ENCODE data around the gene CEMIP.

CEMIP gene, protein sequence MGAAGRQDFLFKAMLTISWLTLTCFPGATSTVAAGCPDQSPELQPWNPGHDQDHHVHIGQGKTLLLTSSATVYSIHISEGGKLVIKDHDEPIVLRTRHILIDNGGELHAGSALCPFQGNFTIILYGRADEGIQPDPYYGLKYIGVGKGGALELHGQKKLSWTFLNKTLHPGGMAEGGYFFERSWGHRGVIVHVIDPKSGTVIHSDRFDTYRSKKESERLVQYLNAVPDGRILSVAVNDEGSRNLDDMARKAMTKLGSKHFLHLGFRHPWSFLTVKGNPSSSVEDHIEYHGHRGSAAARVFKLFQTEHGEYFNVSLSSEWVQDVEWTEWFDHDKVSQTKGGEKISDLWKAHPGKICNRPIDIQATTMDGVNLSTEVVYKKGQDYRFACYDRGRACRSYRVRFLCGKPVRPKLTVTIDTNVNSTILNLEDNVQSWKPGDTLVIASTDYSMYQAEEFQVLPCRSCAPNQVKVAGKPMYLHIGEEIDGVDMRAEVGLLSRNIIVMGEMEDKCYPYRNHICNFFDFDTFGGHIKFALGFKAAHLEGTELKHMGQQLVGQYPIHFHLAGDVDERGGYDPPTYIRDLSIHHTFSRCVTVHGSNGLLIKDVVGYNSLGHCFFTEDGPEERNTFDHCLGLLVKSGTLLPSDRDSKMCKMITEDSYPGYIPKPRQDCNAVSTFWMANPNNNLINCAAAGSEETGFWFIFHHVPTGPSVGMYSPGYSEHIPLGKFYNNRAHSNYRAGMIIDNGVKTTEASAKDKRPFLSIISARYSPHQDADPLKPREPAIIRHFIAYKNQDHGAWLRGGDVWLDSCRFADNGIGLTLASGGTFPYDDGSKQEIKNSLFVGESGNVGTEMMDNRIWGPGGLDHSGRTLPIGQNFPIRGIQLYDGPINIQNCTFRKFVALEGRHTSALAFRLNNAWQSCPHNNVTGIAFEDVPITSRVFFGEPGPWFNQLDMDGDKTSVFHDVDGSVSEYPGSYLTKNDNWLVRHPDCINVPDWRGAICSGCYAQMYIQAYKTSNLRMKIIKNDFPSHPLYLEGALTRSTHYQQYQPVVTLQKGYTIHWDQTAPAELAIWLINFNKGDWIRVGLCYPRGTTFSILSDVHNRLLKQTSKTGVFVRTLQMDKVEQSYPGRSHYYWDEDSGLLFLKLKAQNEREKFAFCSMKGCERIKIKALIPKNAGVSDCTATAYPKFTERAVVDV (N-terminal part only)

GRCh38 chr15:80778964-80779657 lies at the start of gene CEMIP:
CEMIP (plus strand) TSS chr15:80779370; CDS start chr15:80873880, 94,510 bp downstream.
- peak; percentile 57 for DNase-seq

DNA sequence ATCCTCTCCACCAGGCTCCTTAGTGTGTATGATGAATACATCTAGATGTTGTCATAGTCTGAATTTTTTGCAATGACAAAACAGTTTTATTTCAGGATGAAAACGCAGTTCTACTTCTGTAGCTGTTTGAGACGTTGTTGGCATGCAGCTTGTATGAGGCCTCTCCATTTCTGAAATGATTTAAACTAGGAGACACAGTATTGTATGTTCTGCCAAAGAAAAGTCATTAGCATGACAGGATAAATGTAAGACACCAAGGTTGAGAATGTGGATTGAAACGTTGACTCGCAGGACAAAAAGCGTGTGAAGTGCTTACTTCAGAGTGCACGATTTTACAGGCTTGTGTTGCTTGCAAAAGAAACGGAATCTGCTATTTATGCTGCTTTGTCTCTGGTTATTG lies 48.8 kb upstream of the CEMIP start:
- no peak for DNase-seq

DNA sequence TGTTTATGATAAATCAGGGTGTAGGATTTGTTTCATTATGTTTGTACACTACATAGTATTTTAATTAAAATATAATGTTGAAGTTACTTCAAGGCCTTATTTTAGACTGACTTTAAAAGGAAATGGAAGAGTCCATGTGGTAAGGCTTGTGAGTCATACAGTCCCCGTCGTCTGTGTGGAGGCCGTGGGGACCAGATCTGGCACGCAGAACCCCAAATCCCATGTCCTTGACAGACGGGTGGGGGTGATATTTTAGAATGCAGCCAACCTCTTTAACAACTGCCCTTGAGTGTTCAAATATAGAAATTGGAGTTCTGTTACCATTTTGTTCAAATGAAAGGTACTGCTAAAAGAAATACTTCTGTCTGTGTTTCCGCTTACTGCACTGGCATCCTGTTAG lies 48.2 kb upstream of the CEMIP start:
- DNase-seq: no peak

GRCh38 chr15:80732167-80732566 lies 47.0 kb upstream of the CEMIP start:
- no peak for DNase-seq

GRCh38 chr15:80732818-80733217 lies 46.4 kb upstream of the CEMIP start:
- DNase-seq: no peak

DNA sequence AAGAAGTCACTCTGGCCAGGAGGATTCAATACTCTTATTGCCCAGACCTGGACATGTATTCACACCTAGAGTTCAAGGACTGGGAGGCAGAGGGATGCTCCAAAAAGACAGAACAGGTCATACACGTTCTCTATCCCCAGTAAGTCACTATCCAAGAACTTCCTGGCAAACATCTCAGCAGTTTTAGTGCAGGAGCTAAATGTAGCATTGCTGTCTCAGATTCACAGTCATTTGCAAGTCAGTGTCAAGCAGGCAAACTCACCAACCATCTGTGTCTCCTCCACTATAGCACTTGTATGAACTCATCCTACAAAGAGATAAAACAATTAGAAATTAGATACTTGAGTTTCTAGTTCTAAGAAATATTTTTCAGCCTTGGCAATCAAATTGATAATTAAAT lies 45.7 kb upstream of the CEMIP start:
- no peak for DNase-seq

DNA sequence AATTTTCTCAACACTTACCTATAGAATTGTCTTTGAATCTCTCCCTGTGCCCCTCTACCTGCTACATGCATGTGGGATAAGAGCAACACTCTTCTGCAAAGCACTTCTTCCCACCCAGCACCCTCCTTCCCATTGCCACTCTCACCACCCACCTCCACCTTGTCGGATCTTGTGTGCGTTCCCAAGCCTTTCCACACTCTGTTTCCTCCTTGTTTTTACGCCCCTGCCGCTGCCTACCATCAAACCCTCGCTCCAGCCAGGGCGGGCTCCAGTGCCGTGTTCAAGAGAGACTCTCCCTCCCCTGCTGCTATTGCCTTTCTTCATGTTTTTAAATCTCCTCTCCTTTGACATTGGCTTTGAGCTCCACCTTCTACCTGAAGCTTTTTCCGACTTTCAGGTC lies 43.8 kb upstream of the CEMIP start:
- DNase-seq: no peak

- no peak for DNase-seq
Observed at GRCh38 chr15:80736560-80736959, 42.6 kb upstream of the CEMIP start.

- DNase-seq: no peak
Observed at GRCh38 chr15:80739919-80740318, 39.3 kb upstream of the CEMIP start.

GRCh38 chr15:80742081-80742480 lies 37.1 kb upstream of the CEMIP start:
- no peak for DNase-seq

DNA sequence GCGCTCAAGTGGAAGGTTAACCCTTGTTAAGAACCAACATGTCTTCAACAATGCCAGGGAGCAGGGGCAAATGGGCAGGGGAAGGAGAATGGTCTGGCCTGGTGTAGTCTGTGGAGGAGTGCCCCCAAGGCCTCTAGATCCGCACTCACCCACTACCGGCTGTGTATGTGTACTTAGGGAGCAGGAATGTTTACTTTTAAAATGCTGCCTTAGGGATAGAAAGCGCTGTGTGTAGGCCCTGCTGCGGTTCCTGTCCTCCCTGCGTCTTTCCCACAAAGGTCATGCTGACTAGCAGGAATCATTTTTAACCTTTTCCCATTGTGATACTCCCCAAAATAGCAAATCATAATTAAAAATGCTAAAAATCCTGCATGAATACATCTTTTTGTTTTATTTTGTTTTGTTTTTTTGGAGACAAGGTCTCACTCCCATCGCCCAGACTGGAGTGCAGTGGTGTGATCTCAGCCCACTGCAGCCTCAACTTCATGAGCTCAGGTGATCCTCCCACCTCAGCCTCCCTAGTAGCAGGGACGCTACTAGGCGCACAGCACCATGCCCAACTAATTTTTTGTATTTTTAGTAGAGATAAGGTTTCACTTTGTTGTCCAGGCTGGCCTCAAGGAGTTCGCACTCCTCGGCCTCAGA lies 35.9 kb upstream of the CEMIP start:
- no peak for DNase-seq

GRCh38 chr15:80744415-80744814 lies 34.8 kb upstream of the CEMIP start:
- no peak for DNase-seq

- no peak for DNase-seq
Observed at GRCh38 chr15:80744826-80745225, 34.3 kb upstream of the CEMIP start.

DNA sequence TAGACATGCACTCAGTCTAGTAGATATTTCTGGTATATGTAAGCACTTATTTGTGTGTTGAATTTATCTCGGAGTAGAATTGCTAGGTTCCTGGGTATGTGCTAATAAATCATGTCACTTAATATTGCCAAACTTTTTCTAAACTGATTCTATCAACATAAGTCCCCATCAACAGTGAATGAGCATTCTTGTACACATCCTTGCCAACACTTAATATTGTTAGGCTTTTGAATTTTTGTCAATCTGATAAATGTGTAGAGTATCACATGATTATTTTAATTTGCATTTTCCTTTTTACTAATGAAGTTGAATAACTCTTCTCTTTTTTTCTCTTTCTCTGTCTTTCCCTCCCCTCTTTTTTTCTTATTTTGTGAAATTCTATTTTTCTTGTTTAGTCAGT lies 33.3 kb upstream of the CEMIP start:
- no peak for DNase-seq

DNA sequence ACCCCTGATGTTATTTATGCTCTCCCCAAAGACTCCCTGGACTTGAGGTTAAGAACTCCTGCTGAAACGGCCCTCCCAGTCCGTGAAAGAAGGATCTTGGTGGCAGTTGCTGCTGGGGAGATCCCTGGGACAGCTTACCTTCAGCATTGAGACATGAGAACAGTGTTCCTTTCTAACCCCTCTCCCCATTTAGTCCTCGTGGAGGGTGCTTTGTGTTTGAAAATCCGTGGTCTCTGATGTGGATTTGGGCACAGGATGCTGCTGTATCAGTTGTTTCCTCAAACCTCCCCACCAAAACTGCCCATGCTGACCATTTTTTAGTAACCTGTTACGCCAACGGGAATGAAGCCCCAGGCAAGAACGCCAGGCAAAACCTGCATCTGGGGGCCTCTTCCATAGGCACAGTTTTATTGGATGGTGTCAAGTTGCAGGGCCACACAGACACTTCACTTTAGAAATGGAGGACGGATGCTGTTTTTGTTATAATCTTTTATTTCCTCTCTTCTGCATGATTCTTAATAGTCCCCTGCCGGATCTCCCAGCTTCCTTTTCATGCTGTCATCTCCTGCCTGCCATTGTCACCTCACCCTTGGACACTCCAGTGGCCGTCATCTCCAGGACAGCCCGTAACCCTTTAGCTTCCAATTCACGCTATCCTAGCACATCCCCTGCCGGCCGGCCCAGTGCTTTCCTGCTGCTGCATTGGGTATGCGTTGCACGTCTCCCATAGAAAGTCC lies 31.7 kb upstream of the CEMIP start:
- no peak for DNase-seq

GRCh38 chr15:80749589-80749988 lies 29.6 kb upstream of the CEMIP start:
- DNase-seq: no peak

DNA sequence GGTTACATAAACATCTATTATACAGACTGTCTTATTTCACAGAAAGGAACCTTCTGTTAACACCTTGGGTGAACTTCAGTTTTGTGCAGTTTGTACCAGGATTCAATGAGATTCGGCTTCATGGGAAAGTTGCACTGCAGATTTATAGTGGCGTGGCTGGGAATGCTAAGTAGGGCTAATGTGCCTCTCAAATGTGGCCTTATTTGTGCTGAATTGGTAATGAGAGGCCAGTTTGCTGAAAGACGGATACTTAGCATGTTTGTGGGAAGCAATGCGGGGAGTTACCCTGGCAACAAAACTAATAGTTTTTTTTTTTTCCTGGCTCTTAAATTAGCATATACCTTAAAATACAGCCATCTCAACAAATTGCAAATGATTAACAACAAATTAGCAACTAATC lies 28.6 kb upstream of the CEMIP start:
- no peak for DNase-seq

- no peak for DNase-seq
Observed at GRCh38 chr15:80752204-80752603, 27.0 kb upstream of the CEMIP start.

GRCh38 chr15:80753161-80753560 lies 26.0 kb upstream of the CEMIP start:
- no peak for DNase-seq

DNA sequence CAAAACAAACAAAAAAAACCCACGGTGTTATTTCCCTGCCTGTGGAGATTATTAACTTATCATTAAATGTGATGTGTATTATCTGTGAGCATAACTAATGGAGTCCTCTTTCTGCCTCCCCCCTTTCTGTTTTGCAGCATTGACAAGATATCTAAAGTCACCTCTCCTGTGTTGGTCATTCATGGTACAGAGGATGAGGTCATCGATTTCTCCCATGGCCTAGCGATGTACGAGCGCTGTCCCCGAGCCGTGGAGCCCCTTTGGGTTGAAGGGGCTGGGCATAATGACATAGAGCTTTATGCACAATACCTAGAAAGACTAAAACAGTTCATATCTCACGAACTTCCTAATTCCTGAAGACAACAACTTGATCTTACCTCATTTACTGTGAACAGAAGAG lies 25.2 kb upstream of the CEMIP start:
- DNase-seq: no peak

DNA sequence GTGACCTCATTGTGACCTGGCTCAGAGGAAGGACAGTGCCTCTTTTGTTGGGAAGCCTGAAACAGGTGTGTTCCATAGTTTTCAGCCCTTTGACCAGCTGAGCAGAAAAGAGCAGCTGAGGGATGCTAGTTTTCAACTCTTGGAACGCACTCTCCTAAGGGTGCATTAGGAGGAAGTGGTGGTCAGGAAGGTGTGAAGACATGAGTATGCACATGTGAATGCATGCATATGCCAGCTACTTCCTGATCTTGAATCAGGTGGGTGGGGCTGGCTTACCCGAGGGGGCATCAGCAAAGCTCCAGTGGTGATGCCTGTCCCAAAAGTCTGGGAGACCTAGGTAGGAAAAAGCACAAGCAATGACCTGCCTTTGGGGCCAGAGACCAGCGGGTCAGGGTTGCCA lies 23.3 kb upstream of the CEMIP start:
- DNase-seq: no peak
